ENCODE measurements around the gene DNAJC7. TPM values are rescaled to one million over a fixed set of nuclear protein-coding genes. Genes with fewer than 3 reads are reported as not detected.

The DNAJC7 gene
- total and polyA plus RNA-seq, 2 experiments from 2014 or later = 50.1 to 73.6 TPM

DNA sequence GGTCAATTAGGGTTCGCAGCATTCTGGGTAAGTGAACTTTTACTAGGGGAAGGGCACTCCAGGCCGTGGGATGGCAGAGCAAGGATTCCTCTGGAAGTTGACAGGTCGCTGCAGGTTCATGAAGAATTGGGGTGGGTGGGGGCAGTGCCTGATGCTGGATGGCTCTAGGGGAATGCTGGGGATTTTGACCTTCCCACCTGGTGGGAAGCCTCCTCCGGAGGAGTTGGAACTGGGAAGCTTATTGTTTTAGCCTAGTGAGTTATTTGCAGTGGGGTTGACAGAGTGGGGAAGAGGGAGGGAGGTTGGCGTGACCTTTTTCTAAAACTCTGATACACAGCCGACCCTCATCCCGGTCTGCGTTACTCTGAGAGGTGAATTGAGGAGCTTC, 33.8 kb upstream of the DNAJC7 start:
- peak overlapping the region; percentile 87 for H3K4me3 ChIP-seq
- H3K27ac ChIP-seq = no peak overlapping the region
- no peaks in the 10 kb centered on the region for H4K20me1 ChIP-seq (ENCODE audit: insufficient read depth, poor library complexity, severe bottlenecking)
- no peak for DNase-seq (ENCODE audit: low spot score)
- H3K27me3 ChIP-seq = peaks cover 18% of the 10 kb centered on the region
- TF ChIP-seq, protein P1, sequence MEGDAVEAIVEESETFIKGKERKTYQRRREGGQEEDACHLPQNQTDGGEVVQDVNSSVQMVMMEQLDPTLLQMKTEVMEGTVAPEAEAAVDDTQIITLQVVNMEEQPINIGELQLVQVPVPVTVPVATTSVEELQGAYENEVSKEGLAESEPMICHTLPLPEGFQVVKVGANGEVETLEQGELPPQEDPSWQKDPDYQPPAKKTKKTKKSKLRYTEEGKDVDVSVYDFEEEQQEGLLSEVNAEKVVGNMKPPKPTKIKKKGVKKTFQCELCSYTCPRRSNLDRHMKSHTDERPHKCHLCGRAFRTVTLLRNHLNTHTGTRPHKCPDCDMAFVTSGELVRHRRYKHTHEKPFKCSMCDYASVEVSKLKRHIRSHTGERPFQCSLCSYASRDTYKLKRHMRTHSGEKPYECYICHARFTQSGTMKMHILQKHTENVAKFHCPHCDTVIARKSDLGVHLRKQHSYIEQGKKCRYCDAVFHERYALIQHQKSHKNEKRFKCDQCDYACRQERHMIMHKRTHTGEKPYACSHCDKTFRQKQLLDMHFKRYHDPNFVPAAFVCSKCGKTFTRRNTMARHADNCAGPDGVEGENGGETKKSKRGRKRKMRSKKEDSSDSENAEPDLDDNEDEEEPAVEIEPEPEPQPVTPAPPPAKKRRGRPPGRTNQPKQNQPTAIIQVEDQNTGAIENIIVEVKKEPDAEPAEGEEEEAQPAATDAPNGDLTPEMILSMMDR (IDR thresholded peaks at IDR 0.05; ENCODE audit: poor library complexity) = no peak
- H2AFZ ChIP-seq = peak overlapping the region; percentile 83
- H3K4me1 ChIP-seq (ENCODE audit: insufficient read depth) = peaks cover 7% of the 10 kb centered on the region
- no peaks in the 10 kb centered on the region for H3K79me2 ChIP-seq
- no peaks in the 10 kb centered on the region for H3K36me3 ChIP-seq (replicated peaks; ENCODE audit: insufficient read depth, low read depth)
- WGBS (ENCODE audit: low lambda C conversion rate, missing lambda C conversion rate) = 45% methylated on average over 8 of the region's 8 CpGs
- H3K4me2 ChIP-seq = peak overlapping the region; percentile 96
- no peaks in the 10 kb centered on the region for H3K9me3 ChIP-seq (ENCODE audit: low read depth)
- H3K9me2 ChIP-seq (replicated peaks; ENCODE audit: insufficient read depth) = no peaks in the 10 kb centered on the region

DNA sequence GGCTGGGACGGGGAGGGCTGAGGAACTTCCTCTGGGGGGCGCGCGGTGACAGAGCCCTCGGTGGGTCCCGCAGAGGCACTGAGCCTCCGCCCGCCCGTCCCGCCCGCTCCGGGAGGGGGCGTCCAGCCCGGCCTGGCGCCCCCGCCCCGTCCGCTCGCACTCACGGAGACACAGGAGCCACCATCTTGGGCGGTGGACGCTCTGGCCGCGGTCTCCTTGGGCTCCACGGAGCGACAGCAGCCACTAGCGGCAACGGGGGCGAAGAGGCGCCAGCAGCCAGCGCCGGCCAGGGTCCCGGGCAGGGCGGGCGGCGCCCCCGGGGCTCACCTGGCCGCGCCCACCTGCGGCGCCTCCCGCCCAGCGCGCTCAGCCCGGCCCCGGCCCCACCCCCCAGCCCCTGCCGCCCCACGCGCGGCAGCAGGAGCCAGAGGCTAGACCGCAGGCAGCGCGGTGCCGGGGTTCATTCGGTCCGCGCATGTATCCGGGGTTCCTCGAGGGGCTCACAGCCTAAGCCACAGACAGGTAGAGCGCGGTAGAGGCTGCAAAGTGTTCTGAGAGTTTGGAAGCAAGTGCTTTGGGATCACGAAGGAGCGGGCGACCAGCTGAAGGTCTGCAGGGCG, 33.3 kb upstream of the DNAJC7 start, which contains the start of gene C17orf113:
Gene C17orf113 (minus strand): TSS at position 209 of the 620 bp plus-strand sequence. CDS start 7,225 bp downstream, outside the sequence.
- H3K9me2 ChIP-seq (replicated peaks; ENCODE audit: insufficient read depth) = no peaks in the 10 kb centered on the region
- peaks cover 18% of the 10 kb centered on the region for H3K27me3 ChIP-seq
- peak within 1 kb of the TSS; percentile 58 for H3K27ac ChIP-seq
- peak within 1 kb of the TSS; percentile 96 for H3K4me2 ChIP-seq
- H3K4me3 ChIP-seq = peak within 1 kb of the TSS; percentile 87
- H4K20me1 ChIP-seq (ENCODE audit: insufficient read depth, poor library complexity, severe bottlenecking) = no peaks in the 10 kb centered on the region
- WGBS (ENCODE audit: low lambda C conversion rate, missing lambda C conversion rate) = 3% methylated on average over 16 of the region's 65 CpGs
- no peak for TF ChIP-seq EZH2phosphoT487 (IDR thresholded peaks at IDR 0.05; ENCODE audit: low read depth, severe bottlenecking, unreplicated experiment)
- no peak for TF ChIP-seq EZH2 (IDR thresholded peaks at IDR 0.05; ENCODE audit: borderline replicate concordance)
- TF ChIP-seq, protein P1 (IDR thresholded peaks at IDR 0.05; ENCODE audit: poor library complexity) = peak; percentile 50
- no peaks in the 10 kb centered on the region for H3K36me3 ChIP-seq (replicated peaks; ENCODE audit: insufficient read depth, low read depth)
- H3K79me2 ChIP-seq = no peaks in the 10 kb centered on the region
- peak within 1 kb of the TSS; percentile 100 for H2AFZ ChIP-seq
- no peaks in the 10 kb centered on the region for H3K9me3 ChIP-seq (ENCODE audit: low read depth)
- peaks cover 7% of the 10 kb centered on the region for H3K4me1 ChIP-seq (ENCODE audit: insufficient read depth)
- peak; percentile 86 for DNase-seq (ENCODE audit: low spot score)

DNA sequence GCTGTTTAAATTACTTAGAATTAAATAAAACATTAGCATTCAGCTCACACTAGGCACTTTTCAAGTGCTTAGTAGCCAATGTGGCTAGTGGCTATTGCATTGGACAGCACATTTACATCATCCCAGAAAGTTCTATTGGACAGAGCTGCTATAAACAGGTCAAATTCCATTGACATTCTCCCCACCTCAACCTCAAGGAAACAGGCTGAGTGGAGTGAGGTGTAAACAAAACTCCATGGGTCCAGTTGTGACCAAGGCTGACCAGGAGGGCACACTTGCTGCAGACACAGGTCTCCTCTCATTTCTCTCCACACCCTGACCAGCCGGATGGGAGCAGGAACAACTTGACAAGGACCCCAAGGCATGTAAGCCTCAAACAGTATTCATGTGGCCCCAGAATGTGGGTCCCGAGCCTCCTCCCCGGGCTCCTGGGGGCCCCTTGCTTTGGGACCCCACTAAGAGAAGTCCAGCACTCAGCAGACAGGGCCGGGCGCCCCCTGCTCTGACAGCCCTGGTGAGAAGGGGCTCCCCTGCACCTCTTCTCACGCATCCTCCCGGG, 32.7 kb upstream of the DNAJC7 start:
- no peaks in the 10 kb centered on the region for H4K20me1 ChIP-seq (ENCODE audit: insufficient read depth, poor library complexity, severe bottlenecking)
- peaks cover 7% of the 10 kb centered on the region for H3K4me1 ChIP-seq (ENCODE audit: insufficient read depth)
- peak overlapping the region; percentile 96 for H3K4me2 ChIP-seq
- H3K27ac ChIP-seq = peak overlapping the region; percentile 58
- H3K36me3 ChIP-seq (replicated peaks; ENCODE audit: insufficient read depth, low read depth) = no peaks in the 10 kb centered on the region
- H3K4me3 ChIP-seq = peak overlapping the region; percentile 87
- no peaks in the 10 kb centered on the region for H3K79me2 ChIP-seq
- no peaks in the 10 kb centered on the region for H3K9me3 ChIP-seq (ENCODE audit: low read depth)
- no peaks in the 10 kb centered on the region for H3K9me2 ChIP-seq (replicated peaks; ENCODE audit: insufficient read depth)
- H3K27me3 ChIP-seq = peaks cover 18% of the 10 kb centered on the region
- H2AFZ ChIP-seq = peak overlapping the region; percentile 100
- TF ChIP-seq EZH2phosphoT487 (IDR thresholded peaks at IDR 0.05; ENCODE audit: low read depth, severe bottlenecking, unreplicated experiment) (no peak), EZH2 (IDR thresholded peaks at IDR 0.05; ENCODE audit: borderline replicate concordance) (no peak)
- TF ChIP-seq, protein P1 (IDR thresholded peaks at IDR 0.05; ENCODE audit: poor library complexity) = no peak
- DNase-seq (ENCODE audit: low spot score) = no peak
- 4% methylated on average over 7 of the region's 7 CpGs for WGBS (ENCODE audit: low lambda C conversion rate, missing lambda C conversion rate)

Measured in hepatocyte (in vitro differentiated cells).